Measurements from ENCODE around the gene BOD1L1. TPM values are rescaled to one million over a fixed set of nuclear protein-coding genes. Genes with fewer than 3 reads are reported as not detected.

Gene BOD1L1
- total and polyA plus RNA-seq, 2 experiments from 2014 or later: 11.9 to 29.1 TPM

DNA sequence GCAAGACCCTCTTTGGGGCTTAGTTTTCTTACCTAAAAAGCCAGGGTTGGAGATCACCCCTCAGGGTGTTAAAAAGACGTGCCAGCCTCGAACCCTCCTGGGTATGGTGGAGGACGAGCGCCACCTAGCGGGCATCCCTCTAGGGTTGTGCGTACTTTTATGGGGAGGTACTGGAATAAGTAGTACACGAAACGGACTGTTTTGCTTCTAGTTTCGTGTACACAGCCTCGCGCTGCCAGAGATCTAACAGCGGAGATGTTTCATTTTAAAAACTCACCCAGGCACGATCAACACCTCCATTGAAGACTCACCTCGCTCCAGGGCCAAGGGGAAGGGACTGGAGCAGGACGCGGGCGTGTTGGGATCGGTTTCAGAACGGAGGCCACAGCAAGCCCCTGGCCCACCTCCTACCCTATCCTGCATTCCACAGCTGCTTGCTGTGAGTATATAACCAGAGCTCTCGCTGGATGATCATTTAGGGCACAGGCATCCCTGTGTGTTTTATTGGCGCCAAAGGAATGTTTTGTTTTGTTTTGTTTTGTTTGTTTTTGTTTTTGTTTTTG is 78.5 kb downstream of the BOD1L1 start:
- H3K9me2 ChIP-seq (replicated peaks; ENCODE audit: insufficient read depth): no peaks in the 10 kb centered on the region
- H3K27ac ChIP-seq: no peak overlapping the region
- no peaks in the 10 kb centered on the region for H3K9me3 ChIP-seq (ENCODE audit: low read depth)
- DNase-seq (ENCODE audit: low spot score): peak; percentile 89
- H3K27me3 ChIP-seq: peaks cover 60% of the 10 kb centered on the region
- peak overlapping the region; percentile 45 for H2AFZ ChIP-seq
- peak overlapping the region; percentile 87 for H3K4me2 ChIP-seq
- 3% methylated on average over 21 of the region's 21 CpGs for WGBS (ENCODE audit: low lambda C conversion rate, missing lambda C conversion rate)
- no peaks in the 10 kb centered on the region for H4K20me1 ChIP-seq (ENCODE audit: insufficient read depth, poor library complexity, severe bottlenecking)
- H3K36me3 ChIP-seq (replicated peaks; ENCODE audit: insufficient read depth, low read depth): no peaks in the 10 kb centered on the region
- H3K4me1 ChIP-seq (ENCODE audit: insufficient read depth): peaks cover 7% of the 10 kb centered on the region
- H3K79me2 ChIP-seq: no peaks in the 10 kb centered on the region
- TF ChIP-seq, protein P1, sequence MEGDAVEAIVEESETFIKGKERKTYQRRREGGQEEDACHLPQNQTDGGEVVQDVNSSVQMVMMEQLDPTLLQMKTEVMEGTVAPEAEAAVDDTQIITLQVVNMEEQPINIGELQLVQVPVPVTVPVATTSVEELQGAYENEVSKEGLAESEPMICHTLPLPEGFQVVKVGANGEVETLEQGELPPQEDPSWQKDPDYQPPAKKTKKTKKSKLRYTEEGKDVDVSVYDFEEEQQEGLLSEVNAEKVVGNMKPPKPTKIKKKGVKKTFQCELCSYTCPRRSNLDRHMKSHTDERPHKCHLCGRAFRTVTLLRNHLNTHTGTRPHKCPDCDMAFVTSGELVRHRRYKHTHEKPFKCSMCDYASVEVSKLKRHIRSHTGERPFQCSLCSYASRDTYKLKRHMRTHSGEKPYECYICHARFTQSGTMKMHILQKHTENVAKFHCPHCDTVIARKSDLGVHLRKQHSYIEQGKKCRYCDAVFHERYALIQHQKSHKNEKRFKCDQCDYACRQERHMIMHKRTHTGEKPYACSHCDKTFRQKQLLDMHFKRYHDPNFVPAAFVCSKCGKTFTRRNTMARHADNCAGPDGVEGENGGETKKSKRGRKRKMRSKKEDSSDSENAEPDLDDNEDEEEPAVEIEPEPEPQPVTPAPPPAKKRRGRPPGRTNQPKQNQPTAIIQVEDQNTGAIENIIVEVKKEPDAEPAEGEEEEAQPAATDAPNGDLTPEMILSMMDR (IDR thresholded peaks at IDR 0.05; ENCODE audit: poor library complexity): peak; percentile 97
- TF ChIP-seq EZH2phosphoT487 (IDR thresholded peaks at IDR 0.05; ENCODE audit: low read depth, severe bottlenecking, unreplicated experiment) (no peak), EZH2 (IDR thresholded peaks at IDR 0.05; ENCODE audit: borderline replicate concordance) (no peak)
- H3K4me3 ChIP-seq: peak overlapping the region; percentile 64

DNA sequence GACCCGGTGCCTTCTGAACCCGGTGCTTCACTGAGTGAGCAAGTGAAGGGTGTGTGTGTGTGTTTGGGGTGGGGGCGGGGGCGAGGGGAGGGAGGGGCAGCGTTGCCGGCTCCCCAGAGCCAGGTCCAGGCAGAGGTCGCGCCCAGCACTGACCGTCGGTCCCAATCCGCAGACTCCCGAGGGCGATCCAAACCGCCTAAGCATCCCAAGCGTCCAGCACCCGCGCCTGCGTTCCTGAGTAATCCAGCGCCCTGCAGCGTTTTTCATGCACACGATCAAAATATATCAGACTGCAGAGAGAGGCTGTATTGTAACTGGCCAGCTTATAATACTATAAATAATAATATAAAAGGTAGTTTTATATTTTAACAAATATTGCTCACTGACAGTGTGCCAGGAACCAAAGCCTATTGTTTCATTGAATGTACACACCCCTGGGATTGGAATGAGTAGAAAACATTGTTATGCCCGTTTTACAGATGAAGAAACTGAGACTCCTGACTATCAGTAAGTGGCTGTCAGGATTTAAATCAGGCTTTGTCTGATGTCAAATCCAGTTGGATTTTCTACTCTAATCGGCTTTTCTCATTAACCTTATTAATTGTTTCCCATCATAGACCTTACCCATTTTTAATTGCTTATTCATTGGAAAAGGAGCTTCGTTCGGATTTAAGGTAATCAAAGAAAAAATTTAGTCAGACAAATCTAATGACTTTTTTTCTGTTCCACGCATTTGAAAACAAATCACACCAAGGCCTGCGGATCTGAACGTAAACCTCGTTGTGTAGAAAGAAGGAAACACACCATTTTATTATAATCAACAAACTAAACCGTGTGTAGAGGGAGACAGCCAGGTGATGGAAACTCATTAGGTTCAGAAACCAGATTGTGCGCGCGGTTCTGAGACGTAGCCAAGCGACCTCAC is 79.2 kb downstream of the BOD1L1 start:
- Histone ChIP-seq H3K79me2 (no peaks in the 10 kb centered on the region), H3K4me1 (ENCODE audit: insufficient read depth) (peaks cover 7% of the 10 kb centered on the region), H3K9me3 (ENCODE audit: low read depth) (no peaks in the 10 kb centered on the region), H3K9me2 (replicated peaks; ENCODE audit: insufficient read depth) (no peaks in the 10 kb centered on the region), H3K36me3 (replicated peaks; ENCODE audit: insufficient read depth, low read depth) (no peaks in the 10 kb centered on the region), H3K4me2 (peak overlapping the region; percentile 95), H3K27ac (no peak overlapping the region), H3K27me3 (peaks cover 68% of the 10 kb centered on the region), H2AFZ (peak overlapping the region; percentile 87), H4K20me1 (ENCODE audit: insufficient read depth, poor library complexity, severe bottlenecking) (no peaks in the 10 kb centered on the region), H3K4me3 (peak overlapping the region; percentile 36)
- no peak for DNase-seq (ENCODE audit: low spot score)
- TF ChIP-seq EZH2 (IDR thresholded peaks at IDR 0.05; ENCODE audit: borderline replicate concordance): no peak
- TF ChIP-seq, protein P1 (IDR thresholded peaks at IDR 0.05; ENCODE audit: poor library complexity): no peak
- no peak for TF ChIP-seq EZH2phosphoT487 (IDR thresholded peaks at IDR 0.05; ENCODE audit: low read depth, severe bottlenecking, unreplicated experiment)
- WGBS (ENCODE audit: low lambda C conversion rate, missing lambda C conversion rate): 12% methylated on average over 31 of the region's 35 CpGs

DNA sequence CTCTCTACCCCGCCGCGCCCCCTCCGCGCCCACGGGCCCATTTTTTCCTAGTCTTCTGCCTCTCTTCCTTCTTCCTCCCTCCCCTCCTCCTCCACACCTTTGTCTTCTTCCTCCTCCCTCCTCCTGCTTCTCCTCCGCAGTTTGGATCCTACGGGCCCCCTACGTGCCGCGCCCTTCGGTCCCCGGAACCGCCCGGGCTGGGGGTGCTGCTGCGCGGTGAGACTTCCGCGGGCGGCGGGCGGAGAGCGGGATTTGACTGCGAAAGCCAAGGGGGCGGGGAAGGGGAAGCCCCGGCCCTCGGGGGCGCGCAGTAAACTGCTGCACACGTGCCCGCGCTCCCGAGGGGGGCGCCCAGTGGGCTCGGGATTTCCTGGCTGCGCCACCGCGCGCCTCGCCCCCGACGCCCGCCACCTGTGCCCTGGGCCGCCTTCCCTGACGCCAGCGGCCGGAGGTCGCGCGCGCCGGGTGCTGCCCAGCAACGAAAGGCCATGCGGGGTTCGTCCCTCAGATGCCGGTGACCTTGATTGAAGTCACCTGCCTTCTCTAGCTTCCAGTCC is 80.0 kb downstream of the BOD1L1 start:
- no peaks in the 10 kb centered on the region for H4K20me1 ChIP-seq (ENCODE audit: insufficient read depth, poor library complexity, severe bottlenecking)
- H3K4me2 ChIP-seq: peak overlapping the region; percentile 95
- H2AFZ ChIP-seq: peak overlapping the region; percentile 87
- H3K4me3 ChIP-seq: peak overlapping the region; percentile 36
- H3K27ac ChIP-seq: no peak overlapping the region
- 2% methylated on average over 36 of the region's 56 CpGs for WGBS (ENCODE audit: low lambda C conversion rate, missing lambda C conversion rate)
- DNase-seq (ENCODE audit: low spot score): peak; percentile 41
- peaks cover 76% of the 10 kb centered on the region for H3K27me3 ChIP-seq
- H3K9me3 ChIP-seq (ENCODE audit: low read depth): no peaks in the 10 kb centered on the region
- no peaks in the 10 kb centered on the region for H3K36me3 ChIP-seq (replicated peaks; ENCODE audit: insufficient read depth, low read depth)
- no peaks in the 10 kb centered on the region for H3K9me2 ChIP-seq (replicated peaks; ENCODE audit: insufficient read depth)
- H3K79me2 ChIP-seq: no peaks in the 10 kb centered on the region
- H3K4me1 ChIP-seq (ENCODE audit: insufficient read depth): peaks cover 7% of the 10 kb centered on the region
- TF ChIP-seq, protein P1 (IDR thresholded peaks at IDR 0.05; ENCODE audit: poor library complexity): no peak
- TF ChIP-seq EZH2phosphoT487 (IDR thresholded peaks at IDR 0.05; ENCODE audit: low read depth, severe bottlenecking, unreplicated experiment): no peak
- TF ChIP-seq EZH2 (IDR thresholded peaks at IDR 0.05; ENCODE audit: borderline replicate concordance): peak; percentile 68
